T47D (cell line): Measurements from ENCODE around the gene PSMC3IP.

Experiments used
- DNase-seq, 2 experiments: peaks; one replicate each; pipeline versions ENCODE4 v3.0.0 to v3.0.0-alpha.2; 2011 to 2012; ENCODE audit warnings: low read depth in 1 of 2, low spot score in 1 of 2
- JUND ChIP-seq: IDR thresholded peaks from 2 replicates; pipeline ENCODE4 v1.6.1; 2012; ENCODE audit warnings: low read depth
- in situ Hi-C: cut with HindIII; loops from 2 replicates; pipeline ENCODE4 v1.10.0; 2016; ENCODE audit warnings: low sequenced_read_pairs, low pct_unique_long_range_greater_than_20kb

Gene PSMC3IP

DNA sequence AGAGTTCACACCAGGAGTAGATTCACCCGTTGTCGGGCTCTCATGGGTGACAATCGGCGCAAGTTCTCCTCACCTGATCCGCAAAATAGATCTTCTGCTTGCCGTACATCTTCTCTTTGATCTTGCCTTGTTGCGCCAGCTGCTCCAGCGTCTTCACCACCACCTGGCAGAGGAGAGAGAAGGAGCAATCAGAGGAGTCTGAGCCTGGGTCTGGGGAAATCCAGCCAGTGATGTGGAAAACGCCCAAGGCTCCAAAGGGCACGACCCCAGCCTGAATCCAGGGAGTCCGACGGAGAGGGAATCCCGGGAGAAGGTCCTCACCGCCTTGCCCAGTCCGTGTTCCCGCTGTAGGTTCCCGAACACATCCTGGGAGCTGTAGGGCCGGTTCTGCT is 393 bp downstream of the PSMC3IP start:
- TF ChIP-seq JUND, result no peak
- in situ Hi-C loops, result no loop called here
- DNase-seq, result no peak

- no peak for DNase-seq
- in situ Hi-C loops, result no loop called here
- no peak for TF ChIP-seq JUND
Observed at GRCh38 chr17:42574463-42574862, 3.1 kb downstream of the PSMC3IP start.

DNA sequence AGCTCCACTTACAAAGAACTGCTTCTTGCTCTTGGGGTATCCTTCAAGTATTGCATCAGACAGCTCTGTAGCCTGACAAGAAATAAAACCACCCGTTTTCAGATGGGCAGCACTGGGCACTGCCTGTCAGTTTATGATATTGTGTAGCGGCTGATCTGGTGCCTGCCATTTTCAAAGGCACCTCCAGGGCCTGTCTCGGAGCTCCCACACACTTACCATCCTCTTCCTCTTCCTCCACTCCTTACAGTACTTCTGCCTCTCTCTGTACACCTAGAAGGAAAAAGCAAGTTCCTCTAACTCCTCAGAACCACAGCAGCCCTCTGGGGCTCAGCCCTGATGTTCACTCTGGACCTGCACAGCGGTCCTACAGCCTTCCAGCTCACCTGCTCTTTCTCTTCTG is 4.4 kb downstream of the PSMC3IP start:
- DNase-seq, result no peak
- no peak for TF ChIP-seq JUND
- in situ Hi-C loops, result no loop called here

DNA sequence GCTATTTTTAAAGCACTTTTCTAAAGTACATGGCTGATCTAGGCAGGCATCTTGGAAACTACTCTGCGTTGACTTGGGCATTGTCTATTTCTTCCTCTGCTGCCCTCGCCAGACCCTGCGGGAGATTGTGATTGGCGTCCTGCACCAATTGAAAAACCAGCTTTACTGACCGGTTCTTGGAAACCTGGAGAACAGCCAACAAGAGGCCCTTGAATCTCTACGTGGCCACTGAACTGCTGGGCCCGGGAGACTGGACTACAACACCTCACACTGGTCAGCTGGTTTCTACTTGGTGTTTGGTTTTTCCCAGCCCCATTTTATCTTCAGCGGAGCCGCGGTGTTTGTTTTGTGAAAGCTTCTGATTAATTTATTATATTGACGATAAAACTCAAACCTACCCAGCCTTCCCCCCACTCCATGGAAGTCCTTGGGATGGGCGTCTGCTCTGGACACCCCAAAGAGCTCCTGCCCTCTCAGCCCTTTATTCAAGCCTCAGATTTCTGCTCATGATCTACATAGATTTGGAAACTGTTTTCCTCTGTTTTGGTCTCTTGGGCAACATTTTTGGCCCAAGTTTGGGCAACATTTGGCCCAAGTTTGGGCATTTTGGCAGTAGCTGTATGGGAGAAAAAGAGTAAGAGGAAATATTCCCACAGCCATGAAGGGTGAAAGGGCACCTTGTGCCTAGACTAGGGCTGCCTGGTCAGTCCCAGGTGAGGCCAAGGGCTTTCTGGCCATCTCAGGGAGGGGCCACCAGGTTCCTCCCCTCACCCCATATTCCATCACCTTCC is 5.9 kb downstream of the PSMC3IP start:
- in situ Hi-C loops, result no loop called here
- peak in 1 of 2 experiments; percentile 78 for DNase-seq
- TF ChIP-seq JUND, result no peak

GRCh38 chr17:42568341-42569111 is 9.0 kb downstream of the PSMC3IP start:
- DNase-seq, result no peak
- TF ChIP-seq JUND, result no peak
- in situ Hi-C loops, result no loop called here

DNA sequence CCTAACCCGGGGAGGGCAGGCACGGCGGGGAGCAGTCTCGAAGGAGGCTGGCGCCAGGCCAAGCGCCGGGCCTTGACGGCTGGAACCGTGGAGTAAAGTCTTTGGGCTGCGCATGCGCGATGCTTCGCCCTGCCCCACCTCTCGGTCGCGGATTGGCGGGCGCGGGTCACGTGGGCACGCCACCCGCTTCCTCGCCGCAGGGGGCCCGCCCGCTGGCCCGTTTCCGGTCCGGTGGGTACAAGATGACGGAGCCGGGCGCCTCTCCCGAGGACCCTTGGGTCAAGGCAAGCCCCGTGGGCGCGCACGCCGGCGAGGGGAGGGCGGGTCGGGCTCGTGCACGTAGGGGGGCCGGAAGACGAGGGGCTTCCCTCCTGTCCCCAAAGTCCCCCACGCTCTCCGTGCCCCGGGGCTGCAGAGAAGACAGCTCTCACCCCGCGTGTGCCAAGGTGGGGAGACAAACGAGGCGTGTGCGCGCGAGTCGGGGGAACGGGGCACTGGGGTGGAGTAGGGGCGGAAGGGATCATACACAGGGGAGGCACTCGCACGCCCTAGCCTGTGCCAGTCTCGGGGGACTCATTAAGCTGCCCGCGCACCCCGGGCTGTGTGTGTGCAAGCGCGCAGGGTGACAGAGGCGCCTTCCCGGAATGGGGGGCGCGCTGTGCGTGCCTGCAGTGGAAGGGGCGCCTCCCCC is 10.5 kb downstream of the PSMC3IP start, which contains the start of gene MLX:
Gene MLX, plus strand, starts transcription at position 218 of the 691 bp plus-strand sequence. Its CDS starts 25 bp downstream, at position 243.
- TF ChIP-seq JUND, result no peak
- in situ Hi-C loops, result no loop called here
- peak; percentile 96 to 100 for DNase-seq

GRCh38 chr17:42566215-42566882 is 11.2 kb downstream of the PSMC3IP start:
- DNase-seq, result no peak
- in situ Hi-C loops, result no loop called here
- TF ChIP-seq JUND, result no peak

- in situ Hi-C loops, result no loop called here
- DNase-seq, result no peak
- no peak for TF ChIP-seq JUND
Observed at GRCh38 chr17:42565523-42566214, 11.9 kb downstream of the PSMC3IP start.

GRCh38 chr17:42564815-42565522 is 12.6 kb downstream of the PSMC3IP start:
- TF ChIP-seq JUND, result no peak
- in situ Hi-C loops, result no loop called here
- DNase-seq, result no peak

DNA sequence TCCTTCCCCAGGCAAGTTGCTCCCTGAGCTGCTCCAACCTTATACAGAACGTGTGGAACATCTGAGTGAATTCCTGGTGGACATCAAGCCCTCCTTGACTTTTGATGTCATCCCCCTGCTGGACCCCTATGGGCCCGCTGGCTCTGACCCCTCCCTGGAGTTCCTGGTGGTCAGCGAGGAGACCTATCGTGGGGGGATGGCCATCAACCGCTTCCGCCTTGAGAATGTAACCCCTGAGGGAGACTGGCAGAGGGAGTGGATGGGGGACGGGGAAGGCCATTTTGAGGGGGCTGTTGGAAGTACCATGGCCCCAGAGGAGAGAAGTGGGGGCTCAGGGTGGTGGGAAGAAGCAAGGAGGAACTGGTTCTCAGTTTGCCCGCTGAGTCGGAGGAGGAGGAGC is 13.6 kb downstream of the PSMC3IP start:
- no peak for TF ChIP-seq JUND
- in situ Hi-C loops, result no loop called here
- DNase-seq, result no peak

GRCh38 chr17:42563543-42563942 is 14.0 kb downstream of the PSMC3IP start:
- no peak for TF ChIP-seq JUND
- in situ Hi-C loops, result no loop called here
- peak in 1 of 2 experiments; percentile 84 for DNase-seq
